Stimulated activated CD4-positive, alpha-beta T cell treated with anti-CD3 and anti-CD28 coated beads, Interleukin-4, amount 100 ng/mL, for 24 hours (primary cell): ENCODE data around the gene PLBD2.

Experiments used
- DNase-seq: peaks from one replicate; pipeline ENCODE4 v3.0.0-alpha.2; 2020

The PLBD2 gene

GRCh38 chr12:113422030-113422885 is 63.9 kb downstream of the PLBD2 start, which contains the start of gene SDSL:
TSS of gene SDSL (plus strand) at chr12:113422380. CDS start at chr12:113427983, 5,603 bp downstream.
- DNase-seq: peak; percentile 4

GRCh38 chr12:113422886-113423669 is 64.7 kb downstream of the PLBD2 start:
- DNase-seq: no peak

DNA sequence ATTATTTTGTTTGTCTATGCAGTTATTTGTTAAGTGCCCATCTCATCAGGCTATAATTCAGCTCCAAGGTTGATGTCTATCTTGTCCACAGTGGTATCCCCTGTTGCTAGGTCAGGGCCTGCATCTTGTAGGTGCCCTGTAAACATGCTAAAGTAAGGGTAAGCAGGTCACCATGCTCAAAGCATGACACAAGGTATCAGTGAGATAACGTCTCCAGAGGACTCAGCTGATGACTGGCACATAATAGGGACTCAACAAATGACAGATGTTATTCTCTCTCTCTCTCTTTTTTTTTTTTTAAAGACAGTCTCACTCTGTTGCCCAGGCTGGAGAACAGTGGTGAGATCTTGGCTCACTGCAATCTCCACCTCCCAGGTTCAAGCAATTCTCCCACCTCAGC is 66.1 kb downstream of the PLBD2 start:
- DNase-seq: no peak

- DNase-seq: peak; percentile 58
Measured at GRCh38 chr12:113424915-113425823, 66.8 kb downstream of the PLBD2 start.

DNA sequence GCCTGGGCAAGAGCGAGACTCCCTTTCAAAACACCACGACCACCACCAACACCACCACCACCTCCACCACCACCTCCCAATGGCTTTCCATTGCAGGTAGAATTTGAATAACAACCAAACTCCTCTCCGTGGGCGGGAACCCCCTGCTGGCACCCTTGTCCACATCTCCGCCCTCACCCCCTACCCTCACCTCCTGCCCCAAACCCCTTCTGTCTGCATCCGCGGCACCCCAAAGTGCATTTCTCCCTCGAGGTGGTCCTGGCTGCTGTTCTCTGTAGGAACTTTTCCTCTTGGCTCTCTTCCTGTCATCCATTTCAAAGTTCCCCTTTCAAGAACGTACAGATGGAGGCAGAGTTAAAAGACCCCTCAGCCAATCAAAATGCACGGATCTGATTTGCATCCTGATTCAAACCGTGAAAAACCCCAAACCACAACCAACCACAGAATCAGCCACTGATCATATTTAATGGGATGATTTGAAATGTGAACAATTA is 67.6 kb downstream of the PLBD2 start:
- DNase-seq: no peak

DNA sequence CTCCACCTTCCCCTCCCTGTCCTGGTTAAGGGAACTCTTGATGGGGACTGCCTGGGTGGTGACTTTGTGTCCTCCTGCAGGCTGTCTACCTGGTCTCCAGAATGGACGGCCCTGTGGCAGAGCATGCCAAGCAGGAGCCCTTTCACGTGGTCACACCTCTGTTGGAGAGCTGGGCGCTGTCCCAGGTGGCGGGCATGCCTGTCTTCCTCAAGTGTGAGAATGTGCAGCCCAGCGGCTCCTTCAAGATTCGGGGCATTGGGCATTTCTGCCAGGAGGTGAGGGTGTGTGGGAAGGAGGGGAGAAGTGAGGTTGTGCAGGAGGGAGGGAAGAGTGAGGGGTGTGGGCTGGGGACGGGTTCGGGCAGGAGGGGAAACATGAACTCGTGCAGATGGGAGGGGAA is 69.5 kb downstream of the PLBD2 start:
- no peak for DNase-seq

DNA sequence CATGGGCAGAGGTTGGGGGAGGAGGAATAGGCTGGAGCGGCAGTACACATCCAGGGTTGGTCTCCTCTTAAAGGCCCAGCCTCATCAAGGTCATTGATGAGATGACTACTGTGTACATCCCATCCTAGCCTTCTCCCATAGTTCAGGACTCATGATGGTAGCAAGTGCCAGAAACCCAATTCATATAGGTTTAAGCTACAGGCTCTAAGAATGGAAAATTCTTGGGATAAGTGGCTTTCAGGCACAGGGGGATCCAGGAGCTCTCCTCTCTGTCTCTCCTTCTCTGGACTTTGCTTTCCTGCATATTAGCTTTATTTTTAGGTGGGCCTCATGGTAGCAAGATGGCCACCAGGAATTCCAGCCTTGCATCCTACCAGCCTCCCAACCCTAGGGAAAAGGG is 70.1 kb downstream of the PLBD2 start:
- DNase-seq: no peak

DNA sequence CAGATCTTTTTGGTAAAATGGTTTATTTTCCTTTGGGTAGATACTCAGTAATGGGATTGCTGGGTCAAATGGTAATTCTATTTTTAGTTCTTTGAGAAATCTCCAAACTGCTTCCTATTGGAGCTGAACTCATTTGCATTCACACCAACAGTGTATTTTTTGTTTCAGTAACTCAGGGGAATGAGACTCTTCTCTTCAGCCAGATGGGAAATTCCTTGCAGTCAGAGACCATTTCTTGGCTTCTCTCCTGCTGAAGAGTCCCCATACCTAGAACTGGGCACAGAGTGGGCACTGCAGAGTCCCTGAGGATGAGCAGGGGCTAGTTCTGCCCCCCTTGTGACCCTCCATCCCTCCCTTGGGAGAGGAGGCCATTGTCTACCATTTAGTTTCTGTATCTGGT is 74.6 kb downstream of the PLBD2 start:
- DNase-seq: no peak

- DNase-seq: no peak
Measured at GRCh38 chr12:113435367-113435766, 77.0 kb downstream of the PLBD2 start.

DNA sequence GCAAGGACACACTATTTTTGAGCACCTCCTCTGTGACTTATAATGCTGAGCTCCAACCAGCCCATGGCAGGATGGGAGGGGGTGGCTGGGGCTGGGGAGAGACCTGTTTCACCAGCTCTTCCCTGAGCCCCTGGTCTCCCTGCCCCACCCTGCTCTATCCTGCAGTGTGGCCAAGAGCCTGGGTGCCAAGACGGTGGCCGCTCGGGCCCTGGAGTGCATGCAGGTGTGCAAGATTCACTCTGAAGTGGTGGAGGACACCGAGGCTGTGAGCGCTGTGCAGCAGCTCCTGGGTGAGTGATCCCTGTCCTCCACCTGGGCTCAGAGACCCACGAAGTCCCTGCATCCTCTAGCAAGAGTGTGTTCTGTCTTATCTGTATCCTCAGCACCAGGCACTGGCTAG is 78.2 kb downstream of the PLBD2 start:
- no peak for DNase-seq

GRCh38 chr12:113436993-113437728 is 78.8 kb downstream of the PLBD2 start:
- DNase-seq: no peak

- no peak for DNase-seq
Measured at GRCh38 chr12:113437729-113438100, 79.3 kb downstream of the PLBD2 start.

DNA sequence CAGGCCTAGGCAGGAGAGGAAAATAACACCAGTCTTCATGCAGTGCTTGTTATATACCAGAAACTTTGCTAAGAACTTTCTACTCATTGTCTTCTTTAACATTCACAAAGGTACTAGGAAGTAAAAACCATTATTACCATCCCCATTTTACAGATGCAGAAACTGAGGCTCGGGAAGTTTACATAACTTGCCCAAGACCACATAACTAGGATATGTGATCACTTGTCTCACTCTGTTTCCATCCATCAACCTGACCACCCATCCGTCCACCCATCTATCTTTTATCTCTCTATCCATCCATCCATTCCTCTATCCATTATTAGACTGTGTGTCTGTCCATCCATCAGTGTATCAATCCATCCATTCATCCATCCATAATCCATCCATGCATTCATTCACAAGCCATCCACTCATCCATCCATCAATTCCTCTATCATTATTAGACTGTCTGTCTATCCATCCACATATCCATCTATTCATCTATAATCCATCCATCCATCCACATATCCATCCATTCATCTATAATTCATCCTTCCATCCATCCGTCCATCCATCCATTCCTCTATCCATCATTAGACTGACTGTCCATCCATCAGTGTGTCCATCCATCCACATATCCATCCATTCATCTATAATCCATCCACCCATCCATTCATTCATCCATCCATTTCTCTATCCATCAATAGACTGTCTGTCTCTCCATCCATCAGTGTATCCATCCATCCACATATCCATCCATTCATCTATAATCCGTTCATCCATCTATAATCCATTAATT is 80.3 kb downstream of the PLBD2 start:
- no peak for DNase-seq

DNA sequence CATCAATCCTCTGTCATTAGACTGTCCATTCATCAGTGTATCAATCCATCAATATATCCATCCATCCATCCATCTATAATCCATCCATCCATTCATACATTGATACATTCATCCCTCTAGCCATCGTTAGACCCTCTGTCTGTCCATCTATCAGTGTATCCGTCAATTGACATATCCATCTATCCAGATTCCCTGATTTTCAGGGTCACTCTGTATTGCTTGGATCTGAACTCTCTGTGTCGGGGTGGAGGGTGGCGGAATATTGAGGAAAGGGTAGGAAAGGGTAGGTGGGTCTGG is 80.9 kb downstream of the PLBD2 start:
- no peak for DNase-seq

DNA sequence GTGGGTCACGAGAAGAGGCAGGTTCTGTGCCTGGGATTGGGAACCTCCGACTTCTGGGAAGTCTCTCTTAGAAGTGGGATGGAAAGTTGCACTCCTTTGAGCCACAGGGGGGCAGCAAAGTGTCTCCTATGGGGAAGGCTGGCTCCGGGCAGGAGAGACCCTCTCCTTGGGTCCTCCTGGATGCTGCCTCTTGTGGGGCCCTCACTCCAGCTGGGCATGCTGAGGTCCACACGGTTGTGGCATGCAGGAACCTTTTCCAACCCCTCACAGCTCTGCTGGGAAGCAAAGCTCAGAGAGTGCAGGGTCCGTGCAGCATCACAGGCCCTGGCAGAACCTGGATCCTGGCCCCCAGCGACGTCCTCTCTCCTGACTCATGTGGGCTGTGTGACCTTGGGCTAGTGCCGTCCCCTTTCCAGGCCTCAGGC is 81.2 kb downstream of the PLBD2 start:
- DNase-seq: no peak

GRCh38 chr12:113440336-113440735 is 81.9 kb downstream of the PLBD2 start:
- no peak for DNase-seq
